Spleen (tissue), 7 donors: Measurements from ENCODE around the gene PARD3B.

Experiments used
- POLR2A ChIP-seq, 3 donors: fragments of 450-650 bp; IDR thresholded peaks; one replicate each; pipeline ENCODE4 v1.5.1; 2017; ENCODE audit warnings: antibody characterized with exemption in 3 of 3, mild to moderate bottlenecking in 1 of 3
- POLR2AphosphoS5 ChIP-seq, 3 donors: sonication (generic); formaldehyde crosslinking; IDR thresholded peaks; one replicate each; pipeline ENCODE4 v1.5.1; 2017; ENCODE audit warnings: antibody characterized with exemption in 3 of 3
- TF ChIP-seq, protein P1 (sequence below), 11 experiments: fragments of 200-600 bp in 7 of 11; fragments of 450-650 bp in 4 of 11; sonication (generic) in 4 of 11; IDR thresholded peaks in 8 of 11; conservative IDR thresholded peaks in 3 of 11; 1 replicate in 7 of 11; 2 replicates in 4 of 11; pipeline versions ENCODE4 v1.4.0 to v1.8.0; 2016 to 2021; ENCODE audit warnings: antibody characterized with exemption in 11 of 11, inconsistent platforms in 4 of 11, mild to moderate bottlenecking in 1 of 11
- donor health status: DM: no; HTN: no; CAD: no; lungs with moderate emphysema.
- donor health status: DM: no; HTN: no; CAD: no.
- donor health status: DM: no; HTN: no; CAD: no.

DNA sequence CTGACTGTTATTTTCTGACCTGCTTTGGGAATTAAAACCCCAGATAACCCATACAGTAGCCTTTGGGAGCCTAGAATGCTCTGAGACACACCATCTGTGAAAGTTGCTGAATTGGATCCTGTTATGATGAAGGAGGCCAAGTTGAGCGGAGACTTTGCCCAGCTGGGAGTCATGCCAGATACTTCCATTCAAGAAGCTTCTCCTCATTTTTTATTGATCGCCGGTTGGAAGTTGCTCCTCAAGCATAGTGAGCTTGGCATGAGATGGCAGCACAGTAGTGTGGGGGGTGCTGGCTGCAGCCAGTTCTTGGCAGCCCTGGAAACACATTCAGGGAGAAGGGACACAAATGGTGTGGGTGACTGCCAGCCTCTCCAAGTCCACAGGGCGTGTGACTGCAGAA, 866.3 kb downstream of the PARD3B start:
- TF ChIP-seq, protein P1, sequence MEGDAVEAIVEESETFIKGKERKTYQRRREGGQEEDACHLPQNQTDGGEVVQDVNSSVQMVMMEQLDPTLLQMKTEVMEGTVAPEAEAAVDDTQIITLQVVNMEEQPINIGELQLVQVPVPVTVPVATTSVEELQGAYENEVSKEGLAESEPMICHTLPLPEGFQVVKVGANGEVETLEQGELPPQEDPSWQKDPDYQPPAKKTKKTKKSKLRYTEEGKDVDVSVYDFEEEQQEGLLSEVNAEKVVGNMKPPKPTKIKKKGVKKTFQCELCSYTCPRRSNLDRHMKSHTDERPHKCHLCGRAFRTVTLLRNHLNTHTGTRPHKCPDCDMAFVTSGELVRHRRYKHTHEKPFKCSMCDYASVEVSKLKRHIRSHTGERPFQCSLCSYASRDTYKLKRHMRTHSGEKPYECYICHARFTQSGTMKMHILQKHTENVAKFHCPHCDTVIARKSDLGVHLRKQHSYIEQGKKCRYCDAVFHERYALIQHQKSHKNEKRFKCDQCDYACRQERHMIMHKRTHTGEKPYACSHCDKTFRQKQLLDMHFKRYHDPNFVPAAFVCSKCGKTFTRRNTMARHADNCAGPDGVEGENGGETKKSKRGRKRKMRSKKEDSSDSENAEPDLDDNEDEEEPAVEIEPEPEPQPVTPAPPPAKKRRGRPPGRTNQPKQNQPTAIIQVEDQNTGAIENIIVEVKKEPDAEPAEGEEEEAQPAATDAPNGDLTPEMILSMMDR (IDR thresholded peaks at IDR 0.05 in 8 of 11, conservative IDR thresholded peaks at IDR 0.05 in 3 of 11): no peak
- TF ChIP-seq POLR2A (IDR thresholded peaks at IDR 0.05) (no peak), POLR2AphosphoS5 (IDR thresholded peaks at IDR 0.05) (no peak)
